Hypothalamus (tissue), 51 donors: Measurements from ENCODE around the gene SIRT4.

Experiments used
- DNase-seq, 51 donors: peaks; one replicate each; lab custom pipeline; 2025; lab: John Stamatoyannopoulos, UW

SIRT4 gene

GRCh38 chr12:120278137-120279069 is 23.7 kb upstream of the SIRT4 start:
- no peak for DNase-seq

GRCh38 chr12:120283318-120283717 is 18.8 kb upstream of the SIRT4 start:
- DNase-seq, result no peak

GRCh38 chr12:120284381-120284780 is 17.7 kb upstream of the SIRT4 start:
- no peak for DNase-seq

- no peak for DNase-seq
These were observed 15.2 kb upstream of the SIRT4 start for GRCh38 chr12:120286768-120287490.

GRCh38 chr12:120287491-120287890 is 14.6 kb upstream of the SIRT4 start:
- DNase-seq, result no peak

GRCh38 chr12:120290609-120291305 is 11.4 kb upstream of the SIRT4 start:
- peak in 11 of 51 donors; percentile 1 to 52 (median 16) for DNase-seq

- peak in 1 of 51 donors; percentile 38 for DNase-seq
These were observed 9.8 kb upstream of the SIRT4 start for GRCh38 chr12:120292411-120292660.

- DNase-seq, result peak in 49 of 51 donors; percentile 7 to 95 (median 52)
These were observed 9.2 kb upstream of the SIRT4 start, which contains the start of gene RNU4-1 for GRCh38 chr12:120292661-120293531. Gene RNU4-1, minus strand, starts transcription at chr12:120293237.

- no peak for DNase-seq
These were observed 12.1 kb downstream of the SIRT4 start for GRCh38 chr12:120314220-120314619.

GRCh38 chr12:120316798-120317223 is 14.7 kb downstream of the SIRT4 start:
- no peak for DNase-seq

GRCh38 chr12:120317224-120318105 is 15.3 kb downstream of the SIRT4 start:
- peak; percentile 76 to 100 (median 98) for DNase-seq

- DNase-seq, result no peak
These were observed 19.5 kb downstream of the SIRT4 start for GRCh38 chr12:120321382-120322202.

- no peak for DNase-seq
These were observed 21.7 kb downstream of the SIRT4 start for GRCh38 chr12:120323772-120324171.

GRCh38 chr12:120324841-120325417 is 22.8 kb downstream of the SIRT4 start:
- no peak for DNase-seq

- no peak for DNase-seq
These were observed 25.5 kb downstream of the SIRT4 start, which contains the start of gene PLA2G1B for GRCh38 chr12:120327593-120327992. Gene PLA2G1B, minus strand, starts transcription at chr12:120327779. Its CDS starts 26 bp downstream, at chr12:120327753.

GRCh38 chr12:120328228-120328627 is 26.1 kb downstream of the SIRT4 start:
- DNase-seq, result no peak

GRCh38 chr12:120331390-120331789 is 29.3 kb downstream of the SIRT4 start:
- no peak for DNase-seq

GRCh38 chr12:120332041-120332440 is 29.9 kb downstream of the SIRT4 start:
- no peak for DNase-seq
